NCI-H1417 (cell line): ENCODE measurements around the gene HS3ST3B1.

Experiments
- DNase-seq, 3 experiments: peaks; one replicate each; lab custom pipeline; 2025; lab: John Stamatoyannopoulos, UW

HS3ST3B1 gene

DNA sequence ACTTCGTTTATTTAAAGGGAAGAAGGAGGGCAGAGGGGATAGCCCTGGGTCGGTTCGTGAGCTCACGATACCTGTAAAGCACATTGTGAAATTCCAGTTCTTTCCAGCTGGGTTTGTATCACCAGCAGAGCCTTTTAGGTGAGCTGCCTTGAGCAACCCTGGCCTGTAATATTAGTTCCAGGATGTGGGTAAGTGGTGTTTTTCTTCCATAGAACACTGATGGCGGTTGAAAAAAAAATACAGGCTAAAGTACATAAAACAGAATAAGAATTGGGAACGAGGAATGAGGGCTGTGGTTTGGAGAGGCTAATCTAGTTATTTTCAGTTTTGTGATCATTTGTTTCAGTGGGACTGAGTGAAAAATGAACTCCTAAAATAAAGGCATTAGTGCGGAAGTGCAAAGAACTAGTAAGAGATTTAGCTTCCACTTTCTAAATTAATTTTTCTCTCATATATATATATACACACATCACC, 20.6 kb downstream of the HS3ST3B1 start:
- no peak for DNase-seq

DNA sequence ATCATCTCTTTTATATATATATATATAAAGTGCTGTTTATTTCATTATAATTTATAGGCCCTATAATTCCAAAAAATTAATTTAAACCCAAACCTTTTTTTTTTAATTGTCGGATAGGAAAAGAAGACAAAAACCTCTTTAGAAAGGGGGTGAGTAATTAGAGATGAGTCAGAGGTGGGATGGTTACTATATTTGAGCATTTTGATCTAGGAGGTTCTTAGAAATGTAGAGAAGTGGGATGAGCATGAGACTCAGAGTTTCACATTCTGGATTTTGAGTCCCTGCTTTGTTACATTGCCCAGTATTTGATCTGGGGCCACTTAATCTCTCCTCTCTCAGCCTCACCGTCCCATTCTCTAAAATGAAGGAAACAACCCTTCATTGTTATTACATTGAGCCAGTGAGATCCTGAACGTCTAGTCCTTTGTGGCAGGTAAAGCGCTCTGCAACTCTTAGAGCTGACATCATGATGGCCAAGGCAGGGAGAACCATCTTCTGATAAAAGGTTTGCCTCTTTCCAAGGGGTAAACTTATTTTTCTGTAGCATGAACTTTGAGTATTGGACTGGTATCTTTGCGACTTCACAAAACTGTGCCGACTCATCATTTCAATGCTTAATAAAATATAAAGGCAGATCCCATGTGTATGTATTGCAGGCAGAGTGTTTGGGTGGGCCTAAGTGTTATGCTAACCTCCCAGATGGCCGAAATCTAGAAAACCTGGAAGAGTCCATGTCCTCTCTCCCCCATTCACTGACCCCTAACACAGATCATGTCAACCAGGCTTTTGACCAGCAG, 21.3 kb downstream of the HS3ST3B1 start:
- no peak for DNase-seq

DNA sequence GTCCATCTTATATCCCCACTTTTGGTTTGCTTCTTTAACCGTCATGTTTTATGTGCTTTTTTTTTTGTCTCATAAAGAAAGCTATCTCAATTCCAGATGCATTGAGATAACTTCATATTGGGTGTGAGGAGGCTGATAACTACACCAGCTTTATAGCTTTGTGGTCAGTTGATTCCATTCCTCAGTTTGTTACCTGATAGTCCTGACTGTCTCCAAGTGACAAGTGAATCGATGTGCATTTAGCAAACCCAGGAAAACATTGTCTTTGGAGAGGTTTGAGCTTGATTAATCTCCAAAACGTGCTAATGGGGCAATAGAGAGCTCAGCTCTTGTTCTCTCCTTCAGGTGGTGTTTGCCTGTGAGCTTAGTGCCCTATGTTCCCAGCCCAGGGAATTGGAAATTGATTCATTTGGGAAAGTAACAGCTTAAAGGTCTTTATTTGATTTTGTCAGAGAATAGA, 22.7 kb downstream of the HS3ST3B1 start:
- peak in 1 of 3 experiments; percentile 5 for DNase-seq

DNA sequence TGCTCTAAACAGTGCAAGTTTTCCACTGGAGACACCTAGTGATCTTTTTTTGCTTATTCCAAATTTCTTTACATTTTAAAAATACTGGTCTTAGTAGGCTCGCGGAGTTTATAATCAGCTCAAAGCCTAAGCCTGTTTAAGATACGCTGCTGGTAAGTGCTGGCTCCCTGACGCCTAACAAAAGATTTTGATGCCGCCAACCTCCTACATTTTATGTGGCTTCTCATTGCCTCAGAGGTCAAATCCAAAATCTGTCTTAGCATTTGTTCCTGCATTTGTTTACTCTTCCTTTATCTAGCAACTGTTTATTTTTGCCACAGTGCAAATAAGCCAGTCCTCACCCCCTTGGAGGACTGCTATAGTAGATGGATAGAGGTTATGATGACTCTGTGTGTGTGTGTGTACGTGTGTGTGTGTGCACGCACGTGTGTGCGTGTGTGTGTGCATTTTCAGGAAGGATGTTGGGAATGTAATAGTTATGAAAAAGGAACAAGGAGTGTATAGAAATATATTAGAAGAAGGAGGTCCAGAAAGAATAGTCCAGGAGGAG, 24.8 kb downstream of the HS3ST3B1 start:
- DNase-seq = no peak

- DNase-seq = no peak
Measured at GRCh38 chr17:14329900-14330491, 29.1 kb downstream of the HS3ST3B1 start.

GRCh38 chr17:14330492-14330962, 29.6 kb downstream of the HS3ST3B1 start:
- DNase-seq = no peak

DNA sequence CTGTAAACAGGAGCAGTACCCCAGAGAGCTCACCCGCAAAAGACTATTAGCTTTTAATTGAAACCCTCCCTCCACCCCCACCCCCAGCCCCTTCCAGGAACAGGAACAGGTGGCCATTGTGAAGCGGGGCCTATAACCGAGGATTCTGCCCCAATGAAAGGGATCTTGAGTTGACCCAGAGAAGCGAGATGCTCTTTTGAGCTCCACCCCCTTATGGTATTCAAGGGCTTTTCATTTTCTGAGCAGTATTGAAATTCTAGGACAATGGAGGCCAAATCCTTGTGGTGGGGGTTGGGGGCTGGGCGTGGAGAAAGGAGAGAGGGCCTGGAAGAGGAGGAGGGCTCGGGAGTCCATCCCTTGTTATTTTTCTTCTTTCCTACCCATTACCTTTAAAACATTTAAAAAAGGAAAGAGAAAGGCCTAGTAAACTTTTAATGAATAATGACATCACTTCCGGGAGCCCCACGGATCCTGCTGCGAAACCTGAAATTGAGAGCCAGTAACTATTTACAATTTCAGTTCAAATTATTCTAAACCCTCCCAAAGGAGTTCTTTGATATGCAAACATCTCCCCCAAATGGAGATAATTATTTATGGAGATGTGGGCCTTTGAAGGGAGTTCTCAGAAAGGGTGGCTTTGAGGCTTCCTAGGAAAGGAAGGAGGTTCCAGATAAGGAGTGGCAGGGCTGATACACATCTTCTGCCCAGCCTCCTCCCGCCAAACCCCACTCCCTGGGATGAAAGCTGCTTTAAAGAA, 30.5 kb downstream of the HS3ST3B1 start:
- no peak for DNase-seq

GRCh38 chr17:14331982-14332298, 31.1 kb downstream of the HS3ST3B1 start:
- DNase-seq = no peak

DNA sequence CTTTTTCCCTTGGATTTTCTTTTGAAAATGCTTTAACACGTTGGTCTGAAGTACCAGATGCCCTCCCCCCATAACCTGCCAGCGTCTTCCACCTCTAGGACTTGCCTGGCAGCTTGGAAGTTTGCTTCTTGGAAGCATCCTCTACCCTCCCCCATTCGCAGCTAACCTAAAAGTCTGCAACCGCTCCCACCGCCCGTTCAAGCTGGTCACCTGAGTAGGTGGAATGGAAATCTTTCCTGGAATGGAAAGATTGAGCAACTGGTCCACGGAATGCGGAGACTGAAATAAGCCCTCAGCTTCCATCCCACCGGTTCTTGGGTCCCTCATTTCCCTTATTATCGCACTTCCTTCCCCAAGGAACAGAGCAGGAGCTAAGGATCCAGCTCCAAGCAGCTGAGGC, 31.4 kb downstream of the HS3ST3B1 start:
- DNase-seq = no peak

DNA sequence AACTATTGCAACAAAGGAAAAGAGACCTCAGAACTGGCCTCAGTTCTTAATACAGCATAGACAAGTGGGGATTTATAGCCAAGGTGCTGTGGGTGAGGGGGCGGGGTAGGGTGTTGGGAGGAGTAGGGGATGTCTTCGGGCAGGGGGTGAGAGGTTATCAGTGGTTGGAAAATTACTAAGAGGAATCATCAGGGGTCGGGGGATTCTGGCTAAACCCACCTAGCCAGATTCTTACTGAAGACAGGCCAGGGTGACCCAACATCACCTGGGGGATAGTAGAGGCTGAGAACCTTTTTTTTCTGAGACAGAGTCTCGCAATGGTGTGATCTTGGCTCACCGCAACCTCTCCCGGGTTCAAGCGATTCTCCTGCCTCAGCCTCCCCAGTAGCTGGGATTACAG, 32.6 kb downstream of the HS3ST3B1 start:
- no peak for DNase-seq

DNA sequence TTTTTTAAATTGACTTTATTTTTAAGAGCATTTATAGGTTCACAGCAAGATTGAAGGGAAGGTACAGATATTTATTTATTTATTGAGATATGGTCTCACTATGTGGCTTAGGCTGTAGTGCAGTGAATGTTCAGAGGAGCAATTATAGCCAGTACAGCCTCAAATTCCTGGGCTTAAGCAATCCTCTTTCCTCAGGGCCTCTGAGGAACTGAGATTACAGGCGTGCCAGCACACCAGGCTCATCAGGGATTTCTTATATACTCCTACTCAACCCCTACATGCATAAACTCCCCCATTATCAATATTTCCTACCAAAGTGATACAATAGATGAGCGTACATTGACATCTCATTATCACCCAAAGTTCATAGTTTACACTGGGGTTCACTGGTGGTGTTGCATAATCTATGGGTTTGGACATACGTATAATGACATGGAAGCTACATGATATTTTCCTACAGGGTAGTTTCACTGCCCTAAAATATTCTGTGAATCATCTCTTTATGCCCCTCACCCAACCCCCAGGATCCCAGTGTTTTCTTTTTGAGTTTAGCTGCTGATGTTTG, 33.5 kb downstream of the HS3ST3B1 start:
- no peak for DNase-seq

DNA sequence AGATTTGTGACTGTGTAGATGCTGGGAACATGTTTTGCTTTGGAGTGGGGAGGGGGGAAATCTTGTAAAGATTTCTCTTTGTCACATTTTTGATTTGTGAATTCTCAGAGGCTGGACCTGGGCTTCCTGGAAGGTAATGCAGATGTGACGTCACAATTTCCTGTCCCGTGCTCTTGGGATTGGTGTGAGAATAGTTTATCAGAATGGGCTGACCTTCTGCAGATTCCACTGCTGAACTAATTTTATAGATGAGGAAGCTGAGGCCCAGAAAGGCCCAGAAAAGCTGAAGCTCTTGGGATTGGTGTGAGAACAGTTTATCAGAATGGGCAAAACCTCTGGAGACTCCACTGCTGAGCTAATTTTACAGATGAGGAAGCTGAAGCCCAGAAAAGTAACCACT, 34.0 kb downstream of the HS3ST3B1 start:
- no peak for DNase-seq

DNA sequence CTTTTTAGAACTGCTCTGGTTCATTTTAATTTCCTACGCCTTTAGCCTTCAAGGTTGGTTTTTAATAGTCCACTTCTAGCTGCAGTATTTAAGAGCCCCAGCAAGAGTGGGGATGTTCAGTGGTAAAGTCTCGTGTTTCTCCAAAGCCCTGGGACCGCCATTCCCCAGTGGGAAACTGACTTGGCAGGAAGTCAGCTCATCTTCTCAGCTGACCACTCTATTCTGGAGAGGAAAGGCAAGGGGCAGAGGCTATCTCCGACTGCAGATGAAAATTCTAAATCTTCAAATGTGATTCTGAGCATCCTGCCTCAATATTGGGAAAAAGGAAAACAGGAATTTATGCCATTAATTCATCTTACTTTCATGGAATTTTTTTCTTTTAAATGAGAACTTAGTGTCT, 35.5 kb downstream of the HS3ST3B1 start:
- DNase-seq = no peak

- DNase-seq = no peak
Measured at GRCh38 chr17:14337596-14338079, 36.8 kb downstream of the HS3ST3B1 start.

GRCh38 chr17:14340857-14341754, 40.2 kb downstream of the HS3ST3B1 start:
- DNase-seq = no peak

- DNase-seq = no peak
Measured at GRCh38 chr17:14341866-14342265, 41.0 kb downstream of the HS3ST3B1 start.

DNA sequence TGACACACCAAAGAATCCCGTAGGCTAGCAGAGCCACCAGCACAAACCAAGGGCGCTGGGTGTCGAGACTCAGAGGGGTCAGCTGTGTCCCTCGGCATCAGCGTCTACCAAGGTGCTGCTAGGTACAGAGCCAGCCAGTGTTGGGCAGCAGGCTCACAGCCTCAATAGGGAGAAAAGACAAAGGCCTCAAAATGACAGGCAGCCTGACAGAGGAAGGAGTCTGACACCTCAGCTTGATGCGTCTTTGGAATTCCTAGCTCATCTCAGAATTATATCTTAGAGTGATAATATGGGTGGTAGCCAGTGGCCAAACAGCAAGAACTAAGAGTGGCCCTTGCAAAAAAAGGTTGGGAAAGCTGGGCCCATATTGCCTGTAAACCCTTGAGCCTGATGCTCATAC, 45.9 kb downstream of the HS3ST3B1 start:
- no peak for DNase-seq

DNA sequence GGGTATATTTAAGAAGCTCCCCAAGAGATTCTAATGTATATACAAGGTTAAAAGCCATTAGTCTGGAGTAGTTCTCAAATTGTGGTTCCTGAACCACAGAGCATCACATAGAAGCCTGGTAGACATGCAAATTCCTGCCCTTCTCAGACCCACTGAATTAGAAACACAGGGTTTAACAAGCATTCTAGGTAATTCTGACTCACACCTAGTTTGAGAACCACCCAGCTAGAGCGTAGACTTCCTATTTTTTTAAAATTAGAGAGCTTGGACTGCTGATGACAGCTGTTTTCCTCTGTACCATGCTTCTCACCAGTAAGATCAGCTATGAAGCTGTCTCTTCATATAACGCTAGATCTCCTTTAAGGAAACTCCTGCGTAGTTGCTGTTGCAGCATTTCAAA, 50.6 kb downstream of the HS3ST3B1 start:
- DNase-seq = no peak

DNA sequence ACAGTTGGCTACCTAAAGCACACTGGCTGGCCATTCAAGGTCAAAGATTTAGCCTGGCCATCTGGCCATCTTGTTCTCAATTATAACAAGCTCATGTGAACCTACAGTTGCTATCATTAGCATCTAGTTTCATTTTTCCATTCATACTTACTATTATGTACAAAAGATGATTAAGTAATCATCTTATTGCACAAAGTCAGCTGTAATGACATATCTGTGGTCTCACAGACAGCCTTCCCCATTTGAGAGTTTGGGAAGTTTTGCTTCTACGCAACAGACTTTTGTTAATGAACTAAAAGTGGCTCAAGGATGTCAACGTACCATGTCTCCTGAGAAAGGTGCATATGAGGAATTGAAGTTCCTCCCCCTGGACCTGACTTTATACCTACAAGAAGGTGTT, 51.3 kb downstream of the HS3ST3B1 start:
- no peak for DNase-seq

GRCh38 chr17:14353861-14354474, 53.1 kb downstream of the HS3ST3B1 start:
- no peak for DNase-seq

DNA sequence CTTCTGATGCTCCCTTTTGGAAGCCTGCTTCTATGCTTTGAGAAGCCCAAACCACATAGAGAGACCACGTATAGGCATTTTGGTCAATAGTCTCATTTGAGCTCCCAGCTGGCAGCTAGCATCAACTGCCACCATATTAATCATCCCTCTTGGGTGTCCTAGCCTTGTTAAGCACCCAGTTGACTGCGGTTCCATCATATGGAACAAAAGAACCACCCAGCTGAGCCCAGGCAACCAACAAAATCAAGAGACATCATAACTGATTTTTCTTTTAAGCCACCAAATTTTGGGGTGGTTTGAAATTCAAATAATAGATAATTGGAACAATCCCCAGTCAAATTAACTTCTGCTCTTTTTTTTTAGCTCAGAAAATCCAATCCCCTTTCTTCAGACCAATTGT, 53.9 kb downstream of the HS3ST3B1 start:
- DNase-seq = no peak
